ENCODE measurements around the gene PHLDA1. TPM values are rescaled to one million over a fixed set of nuclear protein-coding genes. Genes with fewer than 3 reads are reported as not detected.

Gene PHLDA1
- total and polyA plus RNA-seq, 2 donors (not counting 1 experiment from before 2014, with no cell fraction given) = 1.0 to 1.7 TPM

DNA sequence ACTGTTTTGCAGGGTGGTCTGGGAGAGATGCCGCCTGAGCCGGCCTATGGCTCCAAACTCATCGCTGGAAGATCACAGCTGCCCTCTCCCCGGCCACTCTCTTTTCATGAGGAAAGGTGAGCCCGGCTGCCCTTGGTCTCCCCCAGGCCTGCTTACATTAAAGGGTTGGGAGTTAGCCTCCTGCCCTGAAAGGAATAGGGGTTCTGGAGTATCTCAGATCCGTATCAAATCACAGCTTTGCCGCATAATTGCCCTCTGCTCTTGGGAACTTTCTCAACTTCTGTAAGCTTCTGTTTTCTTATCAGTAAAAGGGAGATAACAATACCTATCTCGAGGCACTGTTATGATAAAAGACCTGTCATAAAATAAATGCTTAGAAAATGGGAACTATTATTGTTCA is 17.6 kb downstream of the PHLDA1 start:
- no peak overlapping the region for H3K4me3 ChIP-seq (ENCODE audit: control extremely low read depth in 1 of 5, extremely low read depth in 1 of 5, insufficient read depth in 1 of 5, low read depth in 2 of 5, low read length in 4 of 5)
- no peak overlapping the region for H2AFZ ChIP-seq (ENCODE audit: insufficient read depth, low read depth, low read length, poor library complexity, severe bottlenecking)
- Mint-ChIP-seq H3K4me3 (no peak overlapping the region), H3K4me1 (no peaks in the 10 kb centered on the region), H3K27me3 (peaks cover 44% of the 10 kb centered on the region), H3K9me3 (ENCODE audit: insufficient read depth) (no peaks in the 10 kb centered on the region), H3K27ac (no peak overlapping the region)
- H3K9ac ChIP-seq (ENCODE audit: low read length) = no peak overlapping the region
- ChIA-PET CTCF (no interaction called here), POLR2A (no interaction called here)
- H3K36me3 ChIP-seq (replicated peaks in 1 of 2; ENCODE audit: control extremely low read depth in 1 of 2, control insufficient read depth in 1 of 2, extremely low read depth in 1 of 2, insufficient read depth in 2 of 2, low read length in 1 of 2) = no peaks in the 10 kb centered on the region
- TF ChIP-seq, protein P1, sequence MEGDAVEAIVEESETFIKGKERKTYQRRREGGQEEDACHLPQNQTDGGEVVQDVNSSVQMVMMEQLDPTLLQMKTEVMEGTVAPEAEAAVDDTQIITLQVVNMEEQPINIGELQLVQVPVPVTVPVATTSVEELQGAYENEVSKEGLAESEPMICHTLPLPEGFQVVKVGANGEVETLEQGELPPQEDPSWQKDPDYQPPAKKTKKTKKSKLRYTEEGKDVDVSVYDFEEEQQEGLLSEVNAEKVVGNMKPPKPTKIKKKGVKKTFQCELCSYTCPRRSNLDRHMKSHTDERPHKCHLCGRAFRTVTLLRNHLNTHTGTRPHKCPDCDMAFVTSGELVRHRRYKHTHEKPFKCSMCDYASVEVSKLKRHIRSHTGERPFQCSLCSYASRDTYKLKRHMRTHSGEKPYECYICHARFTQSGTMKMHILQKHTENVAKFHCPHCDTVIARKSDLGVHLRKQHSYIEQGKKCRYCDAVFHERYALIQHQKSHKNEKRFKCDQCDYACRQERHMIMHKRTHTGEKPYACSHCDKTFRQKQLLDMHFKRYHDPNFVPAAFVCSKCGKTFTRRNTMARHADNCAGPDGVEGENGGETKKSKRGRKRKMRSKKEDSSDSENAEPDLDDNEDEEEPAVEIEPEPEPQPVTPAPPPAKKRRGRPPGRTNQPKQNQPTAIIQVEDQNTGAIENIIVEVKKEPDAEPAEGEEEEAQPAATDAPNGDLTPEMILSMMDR (IDR thresholded peaks at IDR 0.05) = no peak
- TF ChIP-seq EZH2 (IDR thresholded peaks at IDR 0.05; ENCODE audit: borderline replicate concordance, insufficient read depth, low read depth, low read length, poor library complexity, severe bottlenecking) = no peak
- ATAC-seq (ENCODE audit: low read depth) (no peak), DNase-seq (no peak)
- 93% methylated on average over 3 of the region's 8 CpGs for WGBS (ENCODE audit: insufficient coverage)
- no peak overlapping the region for H3K4me2 ChIP-seq (replicated peaks; ENCODE audit: low read depth, low read length, poor library complexity, severe bottlenecking)
- peaks cover 0 to 5% (median 0%) of the 10 kb centered on the region in 4 experiments for H3K27me3 ChIP-seq (replicated peaks in 1 of 4; ENCODE audit: control extremely low read depth in 1 of 4, control insufficient read depth in 3 of 4, insufficient read depth in 4 of 4, low read length in 3 of 4)
- no peaks in the 10 kb centered on the region for H3K79me2 ChIP-seq (ENCODE audit: control insufficient read depth, insufficient read depth, low read length)
- no peak overlapping the region for H3K27ac ChIP-seq (ENCODE audit: low read length in 2 of 2)
- H3K4me1 ChIP-seq (ENCODE audit: control insufficient read depth in 2 of 2, insufficient read depth in 2 of 2, low read length in 2 of 2) = no peaks in the 10 kb centered on the region
- H4K20me1 ChIP-seq (ENCODE audit: control insufficient read depth, insufficient read depth, low read length, poor library complexity, severe bottlenecking) = no peaks in the 10 kb centered on the region
- H3K9me3 ChIP-seq (ENCODE audit: control extremely low read depth in 1 of 3, control insufficient read depth in 2 of 3, insufficient read depth in 1 of 3, low read length in 2 of 3) = no peaks in the 10 kb centered on the region
- intact Hi-C loops (cut with micrococcal nuclease) = no loop called here

GRCh38 chr12:76013603-76014002 is 18.0 kb downstream of the PHLDA1 start:
- no peak overlapping the region for H2AFZ ChIP-seq (ENCODE audit: insufficient read depth, low read depth, low read length, poor library complexity, severe bottlenecking)
- no peaks in the 10 kb centered on the region for H3K9me3 ChIP-seq (ENCODE audit: control extremely low read depth in 1 of 3, control insufficient read depth in 2 of 3, insufficient read depth in 1 of 3, low read length in 2 of 3)
- H3K4me3 ChIP-seq (ENCODE audit: control extremely low read depth in 1 of 5, extremely low read depth in 1 of 5, insufficient read depth in 1 of 5, low read depth in 2 of 5, low read length in 4 of 5) = no peak overlapping the region
- Mint-ChIP-seq H3K4me1 (no peaks in the 10 kb centered on the region), H3K4me3 (no peak overlapping the region), H3K27ac (no peak overlapping the region), H3K9me3 (ENCODE audit: insufficient read depth) (no peaks in the 10 kb centered on the region), H3K27me3 (peaks cover 42% of the 10 kb centered on the region)
- DNase-seq = no peak
- ATAC-seq (ENCODE audit: low read depth) = no peak
- WGBS (ENCODE audit: insufficient coverage) = 100% methylated on average over 3 of the region's 4 CpGs
- intact Hi-C loops (cut with micrococcal nuclease) = no loop called here
- TF ChIP-seq, protein P1 (IDR thresholded peaks at IDR 0.05) = no peak
- TF ChIP-seq EZH2 (IDR thresholded peaks at IDR 0.05; ENCODE audit: borderline replicate concordance, insufficient read depth, low read depth, low read length, poor library complexity, severe bottlenecking) = no peak
- no peaks in the 10 kb centered on the region for H3K36me3 ChIP-seq (replicated peaks in 1 of 2; ENCODE audit: control extremely low read depth in 1 of 2, control insufficient read depth in 1 of 2, extremely low read depth in 1 of 2, insufficient read depth in 2 of 2, low read length in 1 of 2)
- ChIA-PET CTCF (interaction anchor here (0.7 to 1.1 kb wide), 2 partner anchors 19 to 22 kb away, joined by 3 to 5 read pairs; no protein-coding TSS in a partner anchor), POLR2A (no interaction called here)
- peaks cover 0 to 5% (median 0%) of the 10 kb centered on the region in 4 experiments for H3K27me3 ChIP-seq (replicated peaks in 1 of 4; ENCODE audit: control extremely low read depth in 1 of 4, control insufficient read depth in 3 of 4, insufficient read depth in 4 of 4, low read length in 3 of 4)
- H3K9ac ChIP-seq (ENCODE audit: low read length) = no peak overlapping the region
- no peak overlapping the region for H3K27ac ChIP-seq (ENCODE audit: low read length in 2 of 2)
- H3K4me1 ChIP-seq (ENCODE audit: control insufficient read depth in 2 of 2, insufficient read depth in 2 of 2, low read length in 2 of 2) = no peaks in the 10 kb centered on the region
- no peaks in the 10 kb centered on the region for H4K20me1 ChIP-seq (ENCODE audit: control insufficient read depth, insufficient read depth, low read length, poor library complexity, severe bottlenecking)
- no peaks in the 10 kb centered on the region for H3K79me2 ChIP-seq (ENCODE audit: control insufficient read depth, insufficient read depth, low read length)
- no peak overlapping the region for H3K4me2 ChIP-seq (replicated peaks; ENCODE audit: low read depth, low read length, poor library complexity, severe bottlenecking)
